Body of pancreas (tissue), 4 donors: ENCODE results near the gene LCMT1.

Experiments used
- POLR2A ChIP-seq, 3 donors: fragments of 450-650 bp; IDR thresholded peaks; one replicate each; pipeline ENCODE4 v1.6.1; 2016; ENCODE audit warnings: antibody characterized with exemption in 3 of 3, mild to moderate bottlenecking in 2 of 3
- TF ChIP-seq, protein P1 (sequence below), 7 experiments: fragments of 450-650 bp in 4 of 7; fragments of 200-600 bp in 3 of 7; sonication (generic) in 3 of 7; IDR thresholded peaks; one replicate each; pipeline ENCODE4 v1.5.1; 2016 to 2019; ENCODE audit warnings: antibody characterized with exemption in 7 of 7

DNA sequence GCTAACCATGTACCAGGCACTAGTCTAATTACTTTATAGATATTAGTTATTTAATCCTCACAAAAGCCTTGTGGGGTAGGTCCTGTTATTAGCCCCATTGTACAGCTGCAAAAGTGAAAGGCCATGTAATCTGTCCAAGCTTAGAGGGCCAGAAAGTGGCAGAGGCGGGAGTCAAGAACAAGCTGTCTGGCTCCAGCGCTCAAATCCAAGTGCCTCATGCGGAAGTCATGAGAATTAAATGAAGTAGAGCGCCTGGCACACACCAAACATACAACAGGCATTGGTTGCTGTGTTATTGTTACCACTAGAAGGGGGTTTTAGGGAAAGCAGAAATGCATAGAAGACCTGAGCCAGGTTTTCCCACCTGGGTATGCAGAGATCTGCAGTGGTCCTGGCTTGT is 106.4 kb downstream of the LCMT1 start:
- TF ChIP-seq, protein P1, sequence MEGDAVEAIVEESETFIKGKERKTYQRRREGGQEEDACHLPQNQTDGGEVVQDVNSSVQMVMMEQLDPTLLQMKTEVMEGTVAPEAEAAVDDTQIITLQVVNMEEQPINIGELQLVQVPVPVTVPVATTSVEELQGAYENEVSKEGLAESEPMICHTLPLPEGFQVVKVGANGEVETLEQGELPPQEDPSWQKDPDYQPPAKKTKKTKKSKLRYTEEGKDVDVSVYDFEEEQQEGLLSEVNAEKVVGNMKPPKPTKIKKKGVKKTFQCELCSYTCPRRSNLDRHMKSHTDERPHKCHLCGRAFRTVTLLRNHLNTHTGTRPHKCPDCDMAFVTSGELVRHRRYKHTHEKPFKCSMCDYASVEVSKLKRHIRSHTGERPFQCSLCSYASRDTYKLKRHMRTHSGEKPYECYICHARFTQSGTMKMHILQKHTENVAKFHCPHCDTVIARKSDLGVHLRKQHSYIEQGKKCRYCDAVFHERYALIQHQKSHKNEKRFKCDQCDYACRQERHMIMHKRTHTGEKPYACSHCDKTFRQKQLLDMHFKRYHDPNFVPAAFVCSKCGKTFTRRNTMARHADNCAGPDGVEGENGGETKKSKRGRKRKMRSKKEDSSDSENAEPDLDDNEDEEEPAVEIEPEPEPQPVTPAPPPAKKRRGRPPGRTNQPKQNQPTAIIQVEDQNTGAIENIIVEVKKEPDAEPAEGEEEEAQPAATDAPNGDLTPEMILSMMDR (IDR thresholded peaks at IDR 0.05): no peak
- TF ChIP-seq POLR2A (IDR thresholded peaks at IDR 0.05): peak; percentile 24 to 91 (median 86)
